ENCODE results near the gene ATXN1. TPM values are rescaled to one million over a fixed set of nuclear protein-coding genes. Genes with fewer than 3 reads are reported as not detected.

The ATXN1 gene
- total and polyA plus RNA-seq, 2 of the 13 experiments (the other 11 are each of a cell fraction or from before 2014, with no cell fraction given) = 20.7 to 39.5 TPM

- no peak for TF ChIP-seq JUNB (CRISPR knock-in tag; IDR thresholded peaks at IDR 0.05; ENCODE audit: borderline replicate concordance)
- no peak for TF ChIP-seq SMAD9 (CRISPR knock-in tag; IDR thresholded peaks at IDR 0.05)
- no peak for TF ChIP-seq EP300 (IDR thresholded peaks at IDR 0.05; ENCODE audit: low read depth in 2 of 2, low read length in 2 of 2)
- no peak for TF ChIP-seq EP300 (CRISPR knock-in tag; IDR thresholded peaks at IDR 0.05; ENCODE audit: borderline replicate concordance)
- TF ChIP-seq DMTF1 (CRISPR knock-in tag; IDR thresholded peaks at IDR 0.05) = no peak
- no peak for TF ChIP-seq DR1 (CRISPR knock-in tag; IDR thresholded peaks at IDR 0.05)
- TF ChIP-seq ZNF280D (CRISPR knock-in tag; IDR thresholded peaks at IDR 0.05) = no peak
- no peak for TF ChIP-seq IRX3 (CRISPR knock-in tag; IDR thresholded peaks at IDR 0.05; ENCODE audit: borderline replicate concordance, low read depth)
Observed at GRCh38 chr6:16583144-16583762, 178.0 kb downstream of the ATXN1 start (continued).
